GM06990 (cell line): Measurements from ENCODE around the gene STAM.

Experiments
- DNase-seq: peaks from one replicate; pipeline ENCODE4 v3.0.0-alpha.2; 2011; ENCODE audit not compliant: insufficient read length; ENCODE audit errors: extremely low read depth
- H3K27me3 ChIP-seq: replicated peaks from 2 replicates; pipeline ENCODE4 v1.6.0; 2011; ENCODE audit warnings: low read length; ENCODE audit not compliant: control insufficient read depth, insufficient read depth
- H3K36me3 ChIP-seq: 2 replicates; pipeline ENCODE4 v1.5.1; 2011; ENCODE audit warnings: low read length; ENCODE audit not compliant: control insufficient read depth, insufficient read depth
- H3K4me3 ChIP-seq: replicated peaks from 2 replicates; pipeline ENCODE4 v1.5.1; 2011; ENCODE audit warnings: low read depth, mild to moderate bottlenecking, control low read depth, low read length
- CTCF ChIP-seq: IDR thresholded peaks from 2 replicates; pipeline ENCODE4 v1.5.1; 2011; ENCODE audit warnings: low read length, control low read depth, mild to moderate bottlenecking, inconsistent platforms; ENCODE audit not compliant: insufficient read depth, poor library complexity, severe bottlenecking

Gene STAM

GRCh38 chr10:17652585-17652984, 8.6 kb downstream of the STAM start:
- DNase-seq: no peak
- no peaks in the 10 kb centered on the region for H3K36me3 ChIP-seq
- H3K27me3 ChIP-seq: no peaks in the 10 kb centered on the region
- no peak for TF ChIP-seq CTCF
- no peak overlapping the region for H3K4me3 ChIP-seq

GRCh38 chr10:17655009-17655408, 11.1 kb downstream of the STAM start:
- no peak for DNase-seq
- Histone ChIP-seq H3K36me3 (no peaks in the 10 kb centered on the region), H3K27me3 (no peaks in the 10 kb centered on the region), H3K4me3 (peak overlapping the region; percentile 14)
- no peak for TF ChIP-seq CTCF

- Histone ChIP-seq H3K4me3 (no peak overlapping the region; the same call in none of the 2 replicates), H3K36me3 (no peaks in the 10 kb centered on the region), H3K27me3 (no peaks in the 10 kb centered on the region)
- DNase-seq: peak; percentile 67
- TF ChIP-seq CTCF: no peak
Measured at GRCh38 chr10:17655567-17656146, 11.7 kb downstream of the STAM start.

GRCh38 chr10:17657103-17657500, 13.2 kb downstream of the STAM start:
- DNase-seq: no peak
- no peaks in the 10 kb centered on the region; the same call in 1 of the 2 replicates for H3K36me3 ChIP-seq
- no peak for TF ChIP-seq CTCF
- no peak overlapping the region for H3K4me3 ChIP-seq
- no peaks in the 10 kb centered on the region for H3K27me3 ChIP-seq

- H3K4me3 ChIP-seq: no peak overlapping the region
- DNase-seq: no peak
- no peaks in the 10 kb centered on the region; the same call in none of the 2 replicates for H3K36me3 ChIP-seq
Measured at GRCh38 chr10:17659365-17659764, 15.4 kb downstream of the STAM start.

More at GRCh38 chr10:17659365-17659764, 15.4 kb downstream of the STAM start:
- no peak for TF ChIP-seq CTCF
- H3K27me3 ChIP-seq: no peaks in the 10 kb centered on the region
